ENCODE results near the gene CLCN6. TPM values are rescaled to one million over a fixed set of nuclear protein-coding genes. Genes with fewer than 3 reads are reported as not detected.

The CLCN6 gene
- total RNA-seq, 4 donors from 2014 or later: 14.0 to 184 (median 30.7) TPM

DNA sequence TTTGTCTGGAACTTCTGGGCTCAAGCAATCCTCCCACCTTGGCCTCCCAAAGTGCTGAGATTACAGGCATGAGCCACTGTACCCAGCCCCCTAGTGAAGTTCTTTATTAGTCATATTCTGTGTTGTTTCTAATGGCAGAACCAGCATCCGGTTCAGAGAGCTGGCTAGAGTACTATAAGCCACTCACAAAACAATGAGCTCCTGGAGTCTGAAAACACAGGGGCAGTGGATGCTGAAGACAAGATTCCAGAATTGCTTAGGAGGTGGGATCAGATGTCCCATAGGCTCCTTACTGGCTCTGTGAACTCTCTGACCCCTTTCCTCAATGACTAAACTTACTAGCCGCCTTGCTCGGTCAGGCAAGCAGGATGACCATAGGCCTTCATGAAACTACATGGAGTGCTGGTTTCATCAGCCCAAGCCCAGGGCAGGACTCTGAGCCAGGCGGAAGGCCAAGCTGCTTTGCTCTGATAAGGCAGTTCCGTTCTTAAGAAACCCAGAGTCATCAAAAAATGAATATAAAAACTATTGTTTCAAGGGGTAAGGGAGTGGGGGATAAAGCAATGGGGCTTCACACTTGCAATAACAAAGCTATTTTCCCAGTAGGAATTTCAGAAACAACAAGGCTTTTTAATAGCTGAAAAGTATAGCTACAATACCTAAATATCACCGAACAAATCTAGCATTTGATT lies 8.3 kb upstream of the CLCN6 start:
- Histone ChIP-seq H3K36me3 (peaks cover 0 to 27% (median 7%) of the 10 kb centered on the region in 4 donors), H3K9me3 (no peaks in the 10 kb centered on the region), H3K4me1 (peaks cover 0 to 8% (median 2%) of the 10 kb centered on the region in 4 donors), H3K4me3 (no peak overlapping the region), H3K27me3 (no peaks in the 10 kb centered on the region), H3K27ac (peak overlapping the region in 1 of 4 donors; percentile 25)
- intact Hi-C loops (cut with DNase I; ENCODE audit: low total_unique reads): no loop called here
- no peak for DNase-seq
- TF ChIP-seq POLR2AphosphoS5 (IDR thresholded peaks at IDR 0.05): no peak
- no peak for TF ChIP-seq EP300 (IDR thresholded peaks at IDR 0.05; ENCODE audit: low read depth)
- TF ChIP-seq CTCF (IDR thresholded peaks at IDR 0.05): no peak
- no peak for TF ChIP-seq POLR2A (IDR thresholded peaks at IDR 0.05)
- 82 to 92% methylated on average over 5 to 6 of the region's 6 CpGs for WGBS, 2 donors (ENCODE audit: low coverage in 1 of 2)
- in situ Hi-C loops (cut with MboI; ENCODE audit: low pct_ligation_motif_present in 1 of 4, low pct_unique_long_range_greater_than_20kb in 1 of 4, low sequenced_read_pairs in 3 of 4): no loop called here

DNA sequence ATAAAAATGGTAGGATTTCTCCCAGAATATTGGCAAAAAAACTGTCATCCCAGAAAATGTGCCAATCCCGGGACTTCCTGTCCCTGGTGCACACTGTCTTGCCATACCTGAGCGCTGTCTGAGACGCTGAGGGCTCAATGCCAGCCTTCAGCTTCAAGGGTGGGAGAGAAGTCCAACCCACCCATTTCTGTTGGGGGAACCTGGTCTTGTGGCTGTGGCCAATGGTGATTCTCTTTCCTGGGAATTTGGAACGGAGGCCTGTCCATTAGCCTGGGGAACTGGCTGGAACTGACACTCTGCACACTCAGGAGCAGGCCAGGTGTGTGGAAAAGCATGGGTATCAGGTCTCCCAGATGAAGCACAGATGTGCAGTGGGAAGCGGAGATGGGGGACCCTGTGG lies 6.9 kb upstream of the CLCN6 start:
- TF ChIP-seq POLR2A (IDR thresholded peaks at IDR 0.05): no peak
- no peak for TF ChIP-seq POLR2AphosphoS5 (IDR thresholded peaks at IDR 0.05)
- no peak for TF ChIP-seq CTCF (IDR thresholded peaks at IDR 0.05)
- no peak for TF ChIP-seq EP300 (IDR thresholded peaks at IDR 0.05; ENCODE audit: low read depth)
- in situ Hi-C loops (cut with MboI; ENCODE audit: low pct_ligation_motif_present in 1 of 4, low pct_unique_long_range_greater_than_20kb in 1 of 4, low sequenced_read_pairs in 3 of 4): no loop called here

DNA sequence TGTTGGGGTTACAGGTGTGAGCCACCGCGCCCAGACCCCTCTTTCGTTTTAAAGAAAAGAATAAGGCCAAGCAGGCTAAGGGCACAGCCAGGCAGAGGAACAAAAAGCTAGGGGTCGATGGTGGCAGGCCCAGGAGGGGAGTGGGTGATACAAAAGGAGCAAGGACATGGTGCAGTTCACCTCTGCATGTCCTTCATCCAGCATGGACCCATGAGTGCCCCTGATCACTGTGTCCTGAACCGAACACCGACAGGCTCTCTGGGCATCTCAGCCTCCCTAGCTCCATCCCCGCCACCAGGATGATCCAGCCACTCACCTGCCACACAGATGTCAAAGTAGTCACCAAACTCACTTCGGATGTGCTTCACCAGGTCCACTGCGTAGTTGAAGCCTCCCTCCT lies 6.1 kb upstream of the CLCN6 start:
- in situ Hi-C loops (cut with MboI; ENCODE audit: low pct_ligation_motif_present in 1 of 4, low pct_unique_long_range_greater_than_20kb in 1 of 4, low sequenced_read_pairs in 3 of 4): no loop called here
- H3K27ac ChIP-seq: no peak overlapping the region
- peaks cover 0 to 20% (median 4%) of the 10 kb centered on the region in 4 donors for H3K36me3 ChIP-seq
- TF ChIP-seq POLR2A (IDR thresholded peaks at IDR 0.05): no peak
- TF ChIP-seq CTCF (IDR thresholded peaks at IDR 0.05): no peak
- no peak for TF ChIP-seq EP300 (IDR thresholded peaks at IDR 0.05; ENCODE audit: low read depth)
- TF ChIP-seq POLR2AphosphoS5 (IDR thresholded peaks at IDR 0.05): no peak
- WGBS, 2 donors (ENCODE audit: low coverage in 1 of 2): 97% methylated on average over 9 of the region's 9 CpGs; no CpG with 5 or more reads in 1 of the 2 donors
- no peaks in the 10 kb centered on the region for H3K9me3 ChIP-seq
- intact Hi-C loops (cut with DNase I; ENCODE audit: low total_unique reads): loop anchor here (10.0 kb wide), 1 partner anchor 65 kb away; the partner anchor contains the start of gene AGTRAP
- no peak for DNase-seq
- H3K27me3 ChIP-seq: no peaks in the 10 kb centered on the region
- no peak overlapping the region for H3K4me3 ChIP-seq
- peaks cover 11 to 30% (median 24%) of the 10 kb centered on the region in 4 donors for H3K4me1 ChIP-seq

More for the DNA sequence above, 6.9 kb upstream of the CLCN6 start:
- 97 to 100% methylated on average over 1 to 5 of the region's 5 CpGs for WGBS, 2 donors (ENCODE audit: low coverage in 1 of 2)
- no peak overlapping the region for H3K4me3 ChIP-seq
- H3K36me3 ChIP-seq: peaks cover 0 to 21% (median 5%) of the 10 kb centered on the region in 4 donors
- no peak overlapping the region for H3K27ac ChIP-seq
- H3K9me3 ChIP-seq: no peaks in the 10 kb centered on the region
- intact Hi-C loops (cut with DNase I; ENCODE audit: low total_unique reads): no loop called here
- no peaks in the 10 kb centered on the region for H3K27me3 ChIP-seq
- no peak for DNase-seq
- H3K4me1 ChIP-seq: peaks cover 4 to 22% (median 16%) of the 10 kb centered on the region in 4 donors

GRCh38 chr1:11800391-11800755 lies 5.6 kb upstream of the CLCN6 start:
- in situ Hi-C loops (cut with MboI; ENCODE audit: low pct_ligation_motif_present in 1 of 4, low pct_unique_long_range_greater_than_20kb in 1 of 4, low sequenced_read_pairs in 3 of 4): no loop called here
- H3K9me3 ChIP-seq: no peaks in the 10 kb centered on the region
- TF ChIP-seq POLR2A (IDR thresholded peaks at IDR 0.05) (no peak), POLR2AphosphoS5 (IDR thresholded peaks at IDR 0.05) (no peak), CTCF (IDR thresholded peaks at IDR 0.05) (no peak), EP300 (IDR thresholded peaks at IDR 0.05; ENCODE audit: low read depth) (no peak)
- WGBS, 2 donors (ENCODE audit: low coverage in 1 of 2): 94% methylated on average over 8 of the region's 8 CpGs; no CpG with 5 or more reads in 1 of the 2 donors
- no peak overlapping the region for H3K27ac ChIP-seq
- H3K4me3 ChIP-seq: no peak overlapping the region
- DNase-seq: no peak
- peaks cover 0 to 15% (median 4%) of the 10 kb centered on the region in 4 donors for H3K36me3 ChIP-seq
- peaks cover 11 to 32% (median 27%) of the 10 kb centered on the region in 4 donors for H3K4me1 ChIP-seq
- intact Hi-C loops (cut with DNase I; ENCODE audit: low total_unique reads): loop anchor here (10.0 kb wide), 1 partner anchor 66 kb away; the partner anchor contains the start of gene AGTRAP
- H3K27me3 ChIP-seq: no peaks in the 10 kb centered on the region
